Suprapubic skin (tissue), 4 donors: ENCODE data around the gene ETV1. TPM values are rescaled to one million over a fixed set of nuclear protein-coding genes. Genes with fewer than 3 reads are reported as not detected.

Source experiments
- DNase-seq, 2 donors: peaks; one replicate each; pipeline ENCODE4 v3.0.0-alpha.2; 2019; ENCODE audit warnings: low spot score in 2 of 2
- H3K27ac ChIP-seq: fragments of 200-600 bp; sonication (generic); one replicate; pipeline ENCODE4 v1.5.1; 2019
- H3K27me3 ChIP-seq: fragments of 200-600 bp; sonication (generic); one replicate; pipeline ENCODE4 v1.5.1; 2019
- H3K36me3 ChIP-seq: fragments of 200-600 bp; sonication (generic); one replicate; pipeline ENCODE4 v1.5.1; 2019
- H3K4me1 ChIP-seq: fragments of 200-600 bp; sonication (generic); one replicate; pipeline ENCODE4 v1.5.1; 2019
- H3K4me3 ChIP-seq: fragments of 200-600 bp; sonication (generic); one replicate; pipeline ENCODE4 v1.5.1; 2019; ENCODE audit warnings: mild to moderate bottlenecking
- H3K9me3 ChIP-seq: fragments of 200-600 bp; sonication (generic); one replicate; pipeline ENCODE4 v1.5.1; 2019
- EP300 ChIP-seq: sonication (generic); formaldehyde crosslinking; IDR thresholded peaks from one replicate; pipeline ENCODE4 v1.6.1; 2017; ENCODE audit warnings: antibody characterized with exemption
- POLR2A ChIP-seq, 2 donors: fragments of 450-650 bp; IDR thresholded peaks; one replicate each; pipeline ENCODE4 v1.6.1; 2017; ENCODE audit warnings: antibody characterized with exemption in 2 of 2, mild to moderate bottlenecking in 2 of 2, moderate library complexity in 2 of 2
- POLR2AphosphoS5 ChIP-seq, 3 donors: sonication (generic); formaldehyde crosslinking; IDR thresholded peaks; one replicate each; pipeline ENCODE4 v1.6.1; 2017; ENCODE audit warnings: antibody characterized with exemption in 3 of 3
- WGBS: methylation state at CpG from one replicate; pipeline ENCODE4 v1.1.5; 2018; 5-methylcytosine and 5-hydroxymethylcytosine counted together
- total RNA-seq, 4 donors: library from RNA; depleted of rRNA; stranded (reverse); fragments of >200 nt; gene quantifications; one replicate each; pipeline ENCODE4 v1.1.0, GENCODE V29; 2016
- TF ChIP-seq, protein P1 (sequence below), 2 donors: fragments of 200-600 bp in 1 of 2; fragments of 450-650 bp in 1 of 2; sonication (generic) in 1 of 2; IDR thresholded peaks; one replicate each; pipeline ENCODE4 v1.5.1; 2016 to 2019; ENCODE audit warnings: antibody characterized with exemption in 2 of 2, mild to moderate bottlenecking in 1 of 2, moderate library complexity in 1 of 2

The ETV1 gene
- total RNA-seq, 4 donors from 2014 or later, result 3.3 to 7.6 (median 5.3) TPM

DNA sequence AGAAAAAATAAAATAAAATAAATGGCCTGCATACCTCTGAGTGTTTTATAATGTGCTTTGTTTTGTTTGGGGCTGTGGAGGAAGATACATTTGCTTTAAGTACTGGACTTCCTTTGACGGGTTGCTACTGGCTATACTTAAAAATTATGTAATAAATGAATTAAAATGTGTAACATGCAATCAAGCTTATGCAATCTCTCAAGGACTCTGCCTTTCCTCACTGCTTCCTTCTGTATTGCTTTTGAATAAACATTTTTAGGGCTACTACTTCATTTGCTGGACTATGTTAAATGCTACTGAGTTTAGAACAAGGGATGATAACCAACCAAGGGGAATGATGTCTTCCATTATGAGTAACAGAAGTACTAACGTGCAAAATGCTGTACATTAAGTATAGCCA lies 91.6 kb downstream of the ETV1 start:
- Histone ChIP-seq H3K27me3 (no peaks in the 10 kb centered on the region), H3K4me3 (no peak overlapping the region), H3K36me3 (no peaks in the 10 kb centered on the region), H3K4me1 (no peaks in the 10 kb centered on the region), H3K27ac (no peak overlapping the region), H3K9me3 (no peaks in the 10 kb centered on the region)
- no peak for TF ChIP-seq EP300
- no peak for TF ChIP-seq POLR2AphosphoS5 (IDR thresholded peaks at IDR 0.05)
- TF ChIP-seq POLR2A (IDR thresholded peaks at IDR 0.05), result no peak
- TF ChIP-seq, protein P1, sequence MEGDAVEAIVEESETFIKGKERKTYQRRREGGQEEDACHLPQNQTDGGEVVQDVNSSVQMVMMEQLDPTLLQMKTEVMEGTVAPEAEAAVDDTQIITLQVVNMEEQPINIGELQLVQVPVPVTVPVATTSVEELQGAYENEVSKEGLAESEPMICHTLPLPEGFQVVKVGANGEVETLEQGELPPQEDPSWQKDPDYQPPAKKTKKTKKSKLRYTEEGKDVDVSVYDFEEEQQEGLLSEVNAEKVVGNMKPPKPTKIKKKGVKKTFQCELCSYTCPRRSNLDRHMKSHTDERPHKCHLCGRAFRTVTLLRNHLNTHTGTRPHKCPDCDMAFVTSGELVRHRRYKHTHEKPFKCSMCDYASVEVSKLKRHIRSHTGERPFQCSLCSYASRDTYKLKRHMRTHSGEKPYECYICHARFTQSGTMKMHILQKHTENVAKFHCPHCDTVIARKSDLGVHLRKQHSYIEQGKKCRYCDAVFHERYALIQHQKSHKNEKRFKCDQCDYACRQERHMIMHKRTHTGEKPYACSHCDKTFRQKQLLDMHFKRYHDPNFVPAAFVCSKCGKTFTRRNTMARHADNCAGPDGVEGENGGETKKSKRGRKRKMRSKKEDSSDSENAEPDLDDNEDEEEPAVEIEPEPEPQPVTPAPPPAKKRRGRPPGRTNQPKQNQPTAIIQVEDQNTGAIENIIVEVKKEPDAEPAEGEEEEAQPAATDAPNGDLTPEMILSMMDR (IDR thresholded peaks at IDR 0.05), result no peak
- 78% methylated on average over 2 of the region's 2 CpGs for WGBS
- DNase-seq, result no peak

DNA sequence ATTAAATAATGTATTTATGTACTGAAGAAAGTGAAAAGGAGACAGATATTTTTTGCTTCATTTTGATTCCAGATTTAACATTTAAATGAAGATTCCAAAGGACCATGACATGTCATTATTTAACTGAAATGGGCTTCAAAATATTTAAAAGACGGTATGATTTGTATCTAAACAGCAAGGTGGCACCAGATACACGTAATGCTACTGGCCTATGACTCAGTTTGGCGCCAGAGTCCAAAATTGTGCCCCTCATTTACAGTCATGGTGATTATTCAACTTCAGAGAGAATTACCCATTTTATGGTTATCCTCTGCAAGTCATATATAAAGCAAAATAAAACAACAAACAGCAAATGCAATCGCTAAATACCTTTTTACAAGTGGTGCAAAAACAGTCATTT lies 94.5 kb downstream of the ETV1 start:
- H3K27me3 ChIP-seq, result no peaks in the 10 kb centered on the region
- no peak overlapping the region for H3K27ac ChIP-seq
- H3K9me3 ChIP-seq, result no peaks in the 10 kb centered on the region
- no peaks in the 10 kb centered on the region for H3K36me3 ChIP-seq
- 84% methylated on average over 4 of the region's 4 CpGs for WGBS
- H3K4me3 ChIP-seq, result no peak overlapping the region
- TF ChIP-seq, protein P1 (IDR thresholded peaks at IDR 0.05), result no peak
- no peak for TF ChIP-seq POLR2AphosphoS5 (IDR thresholded peaks at IDR 0.05)
- TF ChIP-seq EP300, result no peak
- TF ChIP-seq POLR2A (IDR thresholded peaks at IDR 0.05), result no peak
- no peak for DNase-seq
- no peaks in the 10 kb centered on the region for H3K4me1 ChIP-seq

GRCh38 chr7:13894377-13894776 lies 95.1 kb downstream of the ETV1 start:
- Histone ChIP-seq H3K27ac (no peak overlapping the region), H3K9me3 (no peaks in the 10 kb centered on the region), H3K4me3 (no peak overlapping the region), H3K4me1 (no peaks in the 10 kb centered on the region), H3K36me3 (no peaks in the 10 kb centered on the region), H3K27me3 (no peaks in the 10 kb centered on the region)
- TF ChIP-seq EP300 (no peak), POLR2A (IDR thresholded peaks at IDR 0.05) (no peak), POLR2AphosphoS5 (IDR thresholded peaks at IDR 0.05) (no peak)
- TF ChIP-seq, protein P1 (IDR thresholded peaks at IDR 0.05), result no peak
- WGBS, result 94% methylated on average over 2 of the region's 2 CpGs
- DNase-seq, result no peak

GRCh38 chr7:13890793-13891192 lies 98.7 kb downstream of the ETV1 start:
- DNase-seq, result no peak
- 57% methylated on average over 4 of the region's 4 CpGs for WGBS
- no peaks in the 10 kb centered on the region for H3K36me3 ChIP-seq
- H3K27ac ChIP-seq, result no peak overlapping the region
- no peaks in the 10 kb centered on the region for H3K27me3 ChIP-seq
- H3K4me1 ChIP-seq, result no peaks in the 10 kb centered on the region
- TF ChIP-seq POLR2A (IDR thresholded peaks at IDR 0.05) (no peak), POLR2AphosphoS5 (IDR thresholded peaks at IDR 0.05) (no peak), EP300 (no peak)
- TF ChIP-seq, protein P1 (IDR thresholded peaks at IDR 0.05), result no peak
- no peaks in the 10 kb centered on the region for H3K9me3 ChIP-seq
- no peak overlapping the region for H3K4me3 ChIP-seq

DNA sequence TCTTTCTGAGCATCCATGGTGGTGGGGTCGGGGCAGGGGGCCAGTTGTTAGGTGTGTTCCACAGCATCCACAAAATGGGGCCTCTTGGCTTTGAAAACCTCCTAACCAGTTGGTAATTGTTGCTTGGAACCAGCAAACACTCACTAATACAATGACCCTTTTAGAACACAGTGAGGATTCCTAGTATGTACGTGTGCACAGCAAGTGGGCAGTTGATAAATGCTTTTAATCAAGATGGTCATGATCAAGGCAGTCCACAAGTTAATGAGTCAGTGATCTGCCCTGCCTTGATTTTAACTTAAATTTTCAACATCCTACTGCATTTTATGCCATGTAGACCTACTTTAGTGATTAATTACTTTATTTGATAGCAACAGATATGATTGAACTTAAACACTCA lies 103.1 kb downstream of the ETV1 start:
- no peaks in the 10 kb centered on the region for H3K9me3 ChIP-seq
- TF ChIP-seq, protein P1 (IDR thresholded peaks at IDR 0.05), result no peak
- TF ChIP-seq POLR2AphosphoS5 (IDR thresholded peaks at IDR 0.05) (no peak), EP300 (no peak), POLR2A (IDR thresholded peaks at IDR 0.05) (no peak)
- no peak for DNase-seq
- peaks cover 2% of the 10 kb centered on the region for H3K4me1 ChIP-seq
- no peaks in the 10 kb centered on the region for H3K36me3 ChIP-seq
- H3K27me3 ChIP-seq, result no peaks in the 10 kb centered on the region
- 82% methylated on average over 2 of the region's 2 CpGs for WGBS
- H3K27ac ChIP-seq, result no peak overlapping the region
- no peak overlapping the region for H3K4me3 ChIP-seq
